A549 (cell line): ENCODE data around the gene TNFAIP2. TPM values are rescaled to one million over a fixed set of nuclear protein-coding genes. Genes with fewer than 3 reads are reported as not detected.
A peak's percentile ranks its signal among the peaks of the same experiment; 100 is the strongest.

Experiments used
- CBX2 ChIP-seq: fragments of 200-600 bp; sonication (generic); IDR thresholded peaks from 2 replicates; pipeline ENCODE4 v1.6.1; 2016; ENCODE audit warnings: low read depth, mild to moderate bottlenecking, borderline replicate concordance
- CBX8 ChIP-seq: fragments of 200-600 bp; sonication (generic); IDR thresholded peaks from 2 replicates; pipeline ENCODE4 v1.6.1; 2016
- CHD2 ChIP-seq: fragments of 150-350 bp; IDR thresholded peaks from 2 replicates; pipeline ENCODE4 v1.6.1; 2014; ENCODE audit warnings: low read length; ENCODE audit not compliant: partially characterized antibody
- EHF ChIP-seq: fragments of 250-450 bp; sonication (Bioruptor Pico); IDR thresholded peaks from 2 replicates; pipeline ENCODE4 v1.5.0; 2020; ENCODE audit warnings: mild to moderate bottlenecking
- EHMT2 ChIP-seq: fragments of 200-600 bp; sonication (generic); IDR thresholded peaks from 2 replicates; pipeline ENCODE4 v1.6.1; 2016; ENCODE audit warnings: antibody characterized with exemption, low read depth, mild to moderate bottlenecking, moderate library complexity
- EP300 ChIP-seq, 2 experiments: fragments of >200 bp; sonication (Bioruptor Twin); formaldehyde crosslinking; IDR thresholded peaks; 2 replicates in 1 of 2; 3 replicates in 1 of 2; pipeline ENCODE4 v1.6.1; 2016 to 2017
- ESRRA ChIP-seq: fragments of 150-350 bp; IDR thresholded peaks from 2 replicates; pipeline ENCODE4 v1.6.1; 2014; ENCODE audit warnings: mild to moderate bottlenecking, low read length, borderline replicate concordance
- FOSL2 ChIP-seq, 2 experiments: fragments of 450-650 bp in 1 of 2; fragments of >200 bp in 1 of 2; sonication (Bioruptor Twin) in 1 of 2; formaldehyde crosslinking; IDR thresholded peaks; 2 replicates each; pipeline versions ENCODE4 v1.5.0 to v1.6.1; 2016 to 2020; ENCODE audit warnings: mild to moderate bottlenecking in 1 of 2, moderate library complexity in 1 of 2
- GATA3 ChIP-seq: IDR thresholded peaks from 2 replicates; pipeline ENCODE4 v1.6.1; 2012; ENCODE audit warnings: borderline replicate concordance
- HEYL ChIP-seq: fragments of 250-450 bp; sonication (Bioruptor Pico); IDR thresholded peaks from 2 replicates; pipeline ENCODE4 v1.8.0; 2021; ENCODE audit warnings: mild to moderate bottlenecking, moderate library complexity
- HOXB13 ChIP-seq: fragments of 250-450 bp; sonication (Bioruptor Pico); IDR thresholded peaks from 2 replicates; pipeline ENCODE4 v1.5.0; 2020; ENCODE audit warnings: low read depth, mild to moderate bottlenecking, moderate library complexity
- JUN ChIP-seq, 2 experiments: fragments of >200 bp; sonication (Bioruptor Twin); formaldehyde crosslinking; IDR thresholded peaks; 2 replicates in 1 of 2; 3 replicates in 1 of 2; pipeline ENCODE4 v1.6.1; 2016 to 2017
- KDM1A ChIP-seq: fragments of 200-600 bp; sonication (generic); IDR thresholded peaks from 2 replicates; pipeline ENCODE4 v1.6.1; 2016; ENCODE audit warnings: low read depth, mild to moderate bottlenecking
- MAFK ChIP-seq: fragments of 450-650 bp; IDR thresholded peaks from 2 replicates; pipeline ENCODE4 v1.6.1; 2014; ENCODE audit not compliant: partially characterized antibody
- MAZ ChIP-seq: fragments of 150-350 bp; IDR thresholded peaks from 2 replicates; pipeline ENCODE4 v1.6.1; 2014; ENCODE audit warnings: antibody characterized with exemption, low read depth, low read length, borderline replicate concordance
- MYC ChIP-seq: IDR thresholded peaks from 2 replicates; pipeline ENCODE4 v1.6.1; 2012; ENCODE audit warnings: mild to moderate bottlenecking, inconsistent platforms, low read length, improper control_type of control experiment, borderline replicate concordance
- NPAS2 ChIP-seq: fragments of 250-450 bp; sonication (Bioruptor Pico); IDR thresholded peaks from 2 replicates; pipeline ENCODE4 v1.8.0; 2022; ENCODE audit warnings: mild to moderate bottlenecking, moderate library complexity, borderline replicate concordance
- PHF8 ChIP-seq: fragments of 200-600 bp; sonication (generic); IDR thresholded peaks from 2 replicates; pipeline ENCODE4 v1.6.1; 2016; ENCODE audit warnings: low read depth, mild to moderate bottlenecking, antibody characterized with exemption, moderate library complexity, borderline replicate concordance
- POLR2AphosphoS2 ChIP-seq: conservative IDR thresholded peaks from 2 replicates; pipeline ENCODE4 v1.6.1; 2012; ENCODE audit warnings: low read length, improper control_type of control experiment, inconsistent platforms
- RAD21 ChIP-seq, 2 experiments: fragments of >200 bp in 1 of 2; sonication (Bioruptor Twin) in 1 of 2; formaldehyde crosslinking in 1 of 2; IDR thresholded peaks in 1 of 2; conservative IDR thresholded peaks in 1 of 2; 2 replicates in 1 of 2; 3 replicates in 1 of 2; pipeline ENCODE4 v1.6.1; 2012 to 2018; ENCODE audit warnings: inconsistent platforms in 1 of 2
- RFX5 ChIP-seq: fragments of 450-650 bp; IDR thresholded peaks from 2 replicates; pipeline ENCODE4 v1.7.1; 2014; ENCODE audit warnings: antibody characterized with exemption, mild to moderate bottlenecking, moderate library complexity
- RNF2 ChIP-seq: fragments of 200-600 bp; sonication (generic); IDR thresholded peaks from 2 replicates; pipeline ENCODE4 v1.6.1; 2016; ENCODE audit warnings: low read depth, mild to moderate bottlenecking, antibody characterized with exemption, moderate library complexity, borderline replicate concordance
- SMC3 ChIP-seq: fragments of >200 bp; sonication (Bioruptor Twin); formaldehyde crosslinking; IDR thresholded peaks from 3 replicates; pipeline ENCODE4 v1.6.1; 2018; ENCODE audit warnings: inconsistent platforms
- SREBF2 ChIP-seq: fragments of 450-650 bp; IDR thresholded peaks from 2 replicates; pipeline ENCODE4 v1.6.1; 2014; ENCODE audit warnings: mild to moderate bottlenecking, moderate library complexity
- TP53 ChIP-seq: fragments of 250-450 bp; sonication (Bioruptor Pico); IDR thresholded peaks from 2 replicates; pipeline ENCODE4 v1.5.0; 2021; ENCODE audit warnings: mild to moderate bottlenecking, moderate library complexity
- ZC3H11A ChIP-seq: fragments of 450-650 bp; IDR thresholded peaks from 2 replicates; pipeline ENCODE4 v1.6.1; 2014; ENCODE audit warnings: antibody characterized with exemption, mild to moderate bottlenecking
- ZFP36 ChIP-seq: fragments of 450-650 bp; IDR thresholded peaks from 2 replicates; pipeline ENCODE4 v1.6.1; 2014; ENCODE audit warnings: borderline replicate concordance; ENCODE audit not compliant: partially characterized antibody
- polyA plus RNA-seq, 4 experiments: library from polyadenylated mRNA; depleted of rRNA in 3 of 4; stranded (reverse); fragments of >200 nt; fragmentation: RNase III in 1 of 4; extraction: RNeasy Plus Mini Kit Qiagen cat#74134 plus additional on column Dnase treatment in 1 of 4; gene quantifications; 2 replicates in 3 of 4; 3 replicates in 1 of 4; pipeline ENCODE4 v1.2.3, GENCODE V29; 2011 to 2017
- TF ChIP-seq, protein P1 (sequence below): fragments of 250-450 bp; sonication (Bioruptor Pico); IDR thresholded peaks from 2 replicates; pipeline ENCODE4 v1.5.0; 2021; ENCODE audit warnings: mild to moderate bottlenecking, moderate library complexity, borderline replicate concordance
- TF ChIP-seq, protein P2 (sequence below): fragments of 450-650 bp; IDR thresholded peaks from 2 replicates; pipeline ENCODE4 v1.6.1; 2014; ENCODE audit warnings: antibody characterized with exemption
- TF ChIP-seq, protein P3 (sequence below): fragments of 200-600 bp; sonication (generic); IDR thresholded peaks from 2 replicates; pipeline ENCODE4 v1.6.1; 2016; ENCODE audit warnings: antibody characterized with exemption, mild to moderate bottlenecking, moderate library complexity
- TF ChIP-seq, protein P4 (sequence below): fragments of 250-450 bp; sonication (Bioruptor Pico); IDR thresholded peaks from 2 replicates; pipeline ENCODE4 v1.5.0; 2020; ENCODE audit warnings: low read depth, mild to moderate bottlenecking, moderate library complexity
- TF ChIP-seq, protein P5 (sequence below): IDR thresholded peaks from 2 replicates; pipeline ENCODE4 v1.6.1; 2012

Gene TNFAIP2
- polyA plus RNA-seq, 2 of the 4 experiments (the other 2 are of a cell fraction) = 222 to 254 TPM

DNA sequence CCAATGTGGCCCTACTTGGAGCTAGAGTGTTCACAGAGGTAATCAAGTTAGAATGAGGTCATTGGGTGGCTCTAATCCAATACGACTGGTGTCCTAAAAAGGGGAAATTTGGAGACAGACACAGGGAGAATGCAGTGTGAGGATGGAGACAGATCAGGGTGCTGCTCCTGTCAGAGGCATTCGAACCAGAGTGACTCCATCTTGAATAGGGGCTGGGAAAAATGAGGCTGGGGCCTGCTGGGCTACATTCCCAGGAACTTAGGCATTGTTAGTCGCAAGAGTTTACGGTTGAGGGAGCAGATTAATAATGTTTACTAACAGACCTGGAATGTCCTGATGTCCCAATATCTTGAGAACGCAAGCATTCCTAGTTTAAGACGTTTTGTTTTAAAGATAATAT lies 20.2 kb downstream of the TNFAIP2 start (continued):
- TF ChIP-seq, protein P1, sequence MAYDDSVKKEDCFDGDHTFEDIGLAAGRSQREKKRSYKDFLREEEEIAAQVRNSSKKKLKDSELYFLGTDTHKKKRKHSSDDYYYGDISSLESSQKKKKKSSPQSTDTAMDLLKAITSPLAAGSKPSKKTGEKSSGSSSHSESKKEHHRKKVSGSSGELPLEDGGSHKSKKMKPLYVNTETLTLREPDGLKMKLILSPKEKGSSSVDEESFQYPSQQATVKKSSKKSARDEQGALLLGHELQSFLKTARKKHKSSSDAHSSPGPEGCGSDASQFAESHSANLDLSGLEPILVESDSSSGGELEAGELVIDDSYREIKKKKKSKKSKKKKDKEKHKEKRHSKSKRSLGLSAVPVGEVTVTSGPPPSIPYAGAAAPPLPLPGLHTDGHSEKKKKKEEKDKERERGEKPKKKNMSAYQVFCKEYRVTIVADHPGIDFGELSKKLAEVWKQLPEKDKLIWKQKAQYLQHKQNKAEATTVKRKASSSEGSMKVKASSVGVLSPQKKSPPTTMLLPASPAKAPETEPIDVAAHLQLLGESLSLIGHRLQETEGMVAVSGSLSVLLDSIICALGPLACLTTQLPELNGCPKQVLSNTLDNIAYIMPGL (CRISPR knock-in tag) = peak; percentile 97
- 0 out of 5 replicates have a peak, but pooled peaks of 1 of the 2 experiments have one; percentile 19 for TF ChIP-seq JUN (IDR thresholded peaks at IDR 0.05)
- no peak for TF ChIP-seq CBX2
- TF ChIP-seq POLR2AphosphoS2 = no peak
- TF ChIP-seq CBX8 = no peak
- TF ChIP-seq EHF (CRISPR knock-in tag) = peak; percentile 100
- TF ChIP-seq EHMT2 = no peak
- TF ChIP-seq NPAS2 (CRISPR knock-in tag) = peak; percentile 96
- TF ChIP-seq PHF8 = no peak
- TF ChIP-seq TP53 (CRISPR knock-in tag) = peak; percentile 99
- TF ChIP-seq EP300 (IDR thresholded peaks at IDR 0.05) = no peak
- TF ChIP-seq KDM1A = no peak
- TF ChIP-seq, protein P2, sequence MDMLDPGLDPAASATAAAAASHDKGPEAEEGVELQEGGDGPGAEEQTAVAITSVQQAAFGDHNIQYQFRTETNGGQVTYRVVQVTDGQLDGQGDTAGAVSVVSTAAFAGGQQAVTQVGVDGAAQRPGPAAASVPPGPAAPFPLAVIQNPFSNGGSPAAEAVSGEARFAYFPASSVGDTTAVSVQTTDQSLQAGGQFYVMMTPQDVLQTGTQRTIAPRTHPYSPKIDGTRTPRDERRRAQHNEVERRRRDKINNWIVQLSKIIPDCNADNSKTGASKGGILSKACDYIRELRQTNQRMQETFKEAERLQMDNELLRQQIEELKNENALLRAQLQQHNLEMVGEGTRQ = no peak
- no peak for TF ChIP-seq RFX5
- TF ChIP-seq FOSL2 (IDR thresholded peaks at IDR 0.05) = no peak
- TF ChIP-seq FOSL2 (CRISPR knock-in tag; IDR thresholded peaks at IDR 0.05) = peak; percentile 83
- TF ChIP-seq ESRRA = no peak
- no peak for TF ChIP-seq MYC
- no peak for TF ChIP-seq GATA3
- peak; percentile 100 for TF ChIP-seq HOXB13 (CRISPR knock-in tag)
- no peak for TF ChIP-seq ZFP36
- no peak for TF ChIP-seq MAFK
- no peak for TF ChIP-seq RNF2
- TF ChIP-seq HEYL = peak; percentile 100
- TF ChIP-seq RAD21 (conservative IDR thresholded peaks at IDR 0.05 in 1 of 2, IDR thresholded peaks at IDR 0.05 in 1 of 2) = no peak
- no peak for TF ChIP-seq MAZ
- TF ChIP-seq SMC3 = no peak
- no peak for TF ChIP-seq SREBF2
- TF ChIP-seq CHD2 = no peak
- TF ChIP-seq, protein P3, sequence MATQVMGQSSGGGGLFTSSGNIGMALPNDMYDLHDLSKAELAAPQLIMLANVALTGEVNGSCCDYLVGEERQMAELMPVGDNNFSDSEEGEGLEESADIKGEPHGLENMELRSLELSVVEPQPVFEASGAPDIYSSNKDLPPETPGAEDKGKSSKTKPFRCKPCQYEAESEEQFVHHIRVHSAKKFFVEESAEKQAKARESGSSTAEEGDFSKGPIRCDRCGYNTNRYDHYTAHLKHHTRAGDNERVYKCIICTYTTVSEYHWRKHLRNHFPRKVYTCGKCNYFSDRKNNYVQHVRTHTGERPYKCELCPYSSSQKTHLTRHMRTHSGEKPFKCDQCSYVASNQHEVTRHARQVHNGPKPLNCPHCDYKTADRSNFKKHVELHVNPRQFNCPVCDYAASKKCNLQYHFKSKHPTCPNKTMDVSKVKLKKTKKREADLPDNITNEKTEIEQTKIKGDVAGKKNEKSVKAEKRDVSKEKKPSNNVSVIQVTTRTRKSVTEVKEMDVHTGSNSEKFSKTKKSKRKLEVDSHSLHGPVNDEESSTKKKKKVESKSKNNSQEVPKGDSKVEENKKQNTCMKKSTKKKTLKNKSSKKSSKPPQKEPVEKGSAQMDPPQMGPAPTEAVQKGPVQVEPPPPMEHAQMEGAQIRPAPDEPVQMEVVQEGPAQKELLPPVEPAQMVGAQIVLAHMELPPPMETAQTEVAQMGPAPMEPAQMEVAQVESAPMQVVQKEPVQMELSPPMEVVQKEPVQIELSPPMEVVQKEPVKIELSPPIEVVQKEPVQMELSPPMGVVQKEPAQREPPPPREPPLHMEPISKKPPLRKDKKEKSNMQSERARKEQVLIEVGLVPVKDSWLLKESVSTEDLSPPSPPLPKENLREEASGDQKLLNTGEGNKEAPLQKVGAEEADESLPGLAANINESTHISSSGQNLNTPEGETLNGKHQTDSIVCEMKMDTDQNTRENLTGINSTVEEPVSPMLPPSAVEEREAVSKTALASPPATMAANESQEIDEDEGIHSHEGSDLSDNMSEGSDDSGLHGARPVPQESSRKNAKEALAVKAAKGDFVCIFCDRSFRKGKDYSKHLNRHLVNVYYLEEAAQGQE = no peak
- TF ChIP-seq, protein P4, sequence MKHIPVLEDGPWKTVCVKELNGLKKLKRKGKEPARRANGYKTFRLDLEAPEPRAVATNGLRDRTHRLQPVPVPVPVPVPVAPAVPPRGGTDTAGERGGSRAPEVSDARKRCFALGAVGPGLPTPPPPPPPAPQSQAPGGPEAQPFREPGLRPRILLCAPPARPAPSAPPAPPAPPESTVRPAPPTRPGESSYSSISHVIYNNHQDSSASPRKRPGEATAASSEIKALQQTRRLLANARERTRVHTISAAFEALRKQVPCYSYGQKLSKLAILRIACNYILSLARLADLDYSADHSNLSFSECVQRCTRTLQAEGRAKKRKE = peak; percentile 100
- TF ChIP-seq, protein P5, sequence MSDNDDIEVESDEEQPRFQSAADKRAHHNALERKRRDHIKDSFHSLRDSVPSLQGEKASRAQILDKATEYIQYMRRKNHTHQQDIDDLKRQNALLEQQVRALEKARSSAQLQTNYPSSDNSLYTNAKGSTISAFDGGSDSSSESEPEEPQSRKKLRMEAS = 0 out of 2 replicates have a peak, but pooled peaks have one; percentile 22
- TF ChIP-seq ZC3H11A = no peak
